Esophagus muscularis mucosa (tissue), 3 donors: ENCODE data around the gene TGM5.

Experiments
- POLR2A ChIP-seq: fragments of 450-650 bp; IDR thresholded peaks from one replicate; pipeline ENCODE4 v1.6.1; 2017; ENCODE audit warnings: antibody characterized with exemption, moderate library complexity, mild to moderate bottlenecking, low read depth
- TF ChIP-seq, protein P1 (sequence below), 3 experiments: fragments of 200-600 bp in 2 of 3; fragments of 450-650 bp in 1 of 3; sonication (generic) in 2 of 3; IDR thresholded peaks; one replicate each; pipeline ENCODE4 v1.5.1; 2017 to 2019; ENCODE audit warnings: antibody characterized with exemption in 3 of 3, mild to moderate bottlenecking in 2 of 3, moderate library complexity in 1 of 3

DNA sequence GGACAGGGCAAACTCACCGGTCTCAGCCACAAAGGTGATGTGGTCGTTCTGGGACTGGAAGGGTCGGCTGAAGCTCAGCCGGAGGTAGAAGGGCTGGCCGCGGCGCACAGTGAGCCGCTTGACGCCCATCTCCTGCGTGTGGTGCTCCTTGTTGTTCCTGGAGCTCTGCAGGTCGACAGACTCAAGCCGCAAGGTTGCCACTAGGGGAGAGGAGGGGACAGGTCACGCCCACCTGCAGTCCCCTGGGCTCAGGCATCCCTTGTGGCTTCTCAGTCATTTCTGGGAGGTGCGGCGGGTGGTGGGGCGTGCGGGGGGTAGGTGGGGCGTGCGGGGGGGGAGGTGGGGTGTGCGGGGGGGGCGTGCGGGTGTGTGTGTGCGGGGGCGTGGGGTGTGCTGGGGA, 26.7 kb upstream of the TGM5 start:
- TF ChIP-seq, protein P1, sequence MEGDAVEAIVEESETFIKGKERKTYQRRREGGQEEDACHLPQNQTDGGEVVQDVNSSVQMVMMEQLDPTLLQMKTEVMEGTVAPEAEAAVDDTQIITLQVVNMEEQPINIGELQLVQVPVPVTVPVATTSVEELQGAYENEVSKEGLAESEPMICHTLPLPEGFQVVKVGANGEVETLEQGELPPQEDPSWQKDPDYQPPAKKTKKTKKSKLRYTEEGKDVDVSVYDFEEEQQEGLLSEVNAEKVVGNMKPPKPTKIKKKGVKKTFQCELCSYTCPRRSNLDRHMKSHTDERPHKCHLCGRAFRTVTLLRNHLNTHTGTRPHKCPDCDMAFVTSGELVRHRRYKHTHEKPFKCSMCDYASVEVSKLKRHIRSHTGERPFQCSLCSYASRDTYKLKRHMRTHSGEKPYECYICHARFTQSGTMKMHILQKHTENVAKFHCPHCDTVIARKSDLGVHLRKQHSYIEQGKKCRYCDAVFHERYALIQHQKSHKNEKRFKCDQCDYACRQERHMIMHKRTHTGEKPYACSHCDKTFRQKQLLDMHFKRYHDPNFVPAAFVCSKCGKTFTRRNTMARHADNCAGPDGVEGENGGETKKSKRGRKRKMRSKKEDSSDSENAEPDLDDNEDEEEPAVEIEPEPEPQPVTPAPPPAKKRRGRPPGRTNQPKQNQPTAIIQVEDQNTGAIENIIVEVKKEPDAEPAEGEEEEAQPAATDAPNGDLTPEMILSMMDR (IDR thresholded peaks at IDR 0.05): no peak
- no peak for TF ChIP-seq POLR2A
